Measurements from ENCODE around the gene NPPA.

The NPPA gene

DNA sequence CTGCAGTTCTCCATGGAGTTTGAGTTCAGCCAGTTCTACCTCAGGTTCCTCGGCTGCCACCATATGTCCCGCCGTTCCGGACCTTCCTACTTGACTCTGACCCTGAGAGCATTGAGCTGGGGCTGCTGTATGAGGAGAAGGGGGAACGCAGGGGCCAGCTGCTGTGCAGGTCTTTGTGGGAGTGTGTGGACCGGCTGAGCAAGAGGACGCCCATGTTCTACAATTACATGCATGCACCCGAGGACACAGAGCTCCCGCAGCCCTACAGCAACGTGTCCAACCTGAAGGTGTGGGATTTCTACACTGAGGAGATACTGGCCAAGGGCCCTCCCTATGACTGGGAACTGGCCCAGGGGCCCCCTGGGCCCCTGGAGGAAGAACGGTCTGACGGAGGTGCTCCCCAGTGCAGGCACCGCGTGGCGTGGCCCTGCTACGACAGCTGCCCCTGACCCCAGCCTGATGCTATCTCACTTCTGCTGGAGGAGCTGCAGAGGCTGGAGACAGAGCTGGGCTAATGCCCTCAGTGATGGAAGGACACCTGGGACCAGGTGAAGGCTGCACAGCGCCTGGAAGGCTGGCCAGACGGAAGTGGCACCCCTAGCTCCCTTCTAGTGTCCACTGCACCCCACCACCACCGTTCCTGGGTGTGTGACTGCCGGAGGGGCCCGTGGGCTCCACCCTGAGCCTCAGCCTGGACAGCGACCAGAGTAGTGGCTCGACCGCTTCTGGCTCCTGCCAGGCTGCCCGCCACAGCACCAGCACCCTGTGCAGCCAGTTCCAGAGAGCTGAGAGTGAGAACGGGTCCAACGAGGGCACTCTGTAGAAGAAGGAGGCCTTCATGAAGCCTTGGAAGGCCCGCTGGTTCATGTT, 32.0 kb upstream of the NPPA start:
- no peak overlapping the region for H3K27ac Mint-ChIP-seq
- H3K4me1 Mint-ChIP-seq: no peaks in the 10 kb centered on the region
- no peak overlapping the region for H3K4me3 Mint-ChIP-seq
- ATAC-seq: peak; percentile 31
- H3K36me3 Mint-ChIP-seq: no peaks in the 10 kb centered on the region
- no peaks in the 10 kb centered on the region for H3K9me3 Mint-ChIP-seq
- no peak for DNase-seq (ENCODE audit: low spot score in 2 of 2)

DNA sequence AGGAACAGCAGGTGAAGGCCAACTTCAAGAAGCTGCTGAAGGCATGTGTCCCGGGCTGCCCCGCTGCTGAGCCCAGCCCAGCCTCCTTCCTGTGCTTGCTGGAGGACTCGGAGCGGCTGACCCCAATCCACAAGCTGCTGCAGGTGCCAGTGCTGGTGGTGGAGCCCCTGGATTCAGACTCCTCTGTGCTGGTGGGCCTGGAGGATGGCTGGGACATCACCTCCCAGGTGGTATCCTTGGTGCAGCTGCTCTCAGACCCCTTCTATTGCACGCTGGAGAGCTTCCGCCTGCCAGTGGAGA, 31.3 kb upstream of the NPPA start:
- ATAC-seq (no peak), DNase-seq (ENCODE audit: low spot score in 2 of 2) (no peak)
- Mint-ChIP-seq H3K27ac (no peak overlapping the region), H3K9me3 (no peaks in the 10 kb centered on the region), H3K4me1 (no peaks in the 10 kb centered on the region), H3K4me3 (no peak overlapping the region), H3K36me3 (no peaks in the 10 kb centered on the region)

DNA sequence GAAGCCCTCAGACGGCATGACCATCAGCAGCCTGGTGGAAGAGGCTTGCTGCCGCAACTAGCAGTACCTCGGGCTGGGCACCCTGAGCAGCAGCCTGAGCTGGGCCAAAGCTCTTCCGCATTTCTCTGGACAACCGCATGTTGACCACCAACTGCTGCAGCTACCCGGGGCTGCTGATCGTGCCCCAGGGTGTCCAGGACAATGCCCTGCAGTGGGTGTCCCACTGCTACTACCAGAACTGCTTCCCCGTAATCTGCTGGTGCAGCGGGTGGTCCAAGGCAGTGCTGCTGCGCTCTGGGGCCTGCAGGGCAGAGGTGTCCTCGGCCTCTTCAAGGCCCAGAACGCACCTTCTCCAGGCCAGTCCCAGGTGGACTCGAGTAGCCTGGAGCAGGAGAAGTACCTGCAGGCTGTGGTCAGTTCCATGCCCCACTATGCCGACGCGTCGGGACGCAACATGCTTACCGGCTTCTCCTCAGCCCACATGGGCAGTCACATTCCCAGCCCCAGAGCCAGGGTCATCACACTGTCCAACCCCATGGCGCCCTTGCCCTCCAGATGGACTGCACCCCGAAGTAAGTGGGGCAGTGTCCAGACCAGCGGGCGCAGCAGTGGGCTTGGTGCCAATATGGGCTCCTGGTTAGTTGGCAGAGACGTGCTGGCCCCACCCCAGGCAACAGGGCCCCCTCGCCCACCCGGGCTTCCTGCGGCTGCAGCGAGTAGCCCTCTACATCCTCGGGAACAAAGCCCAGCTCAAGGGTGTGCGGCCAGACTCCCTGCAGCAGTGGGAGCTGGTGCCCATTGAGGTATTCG, 30.7 kb upstream of the NPPA start:
- H3K4me3 Mint-ChIP-seq: no peak overlapping the region
- H3K27ac Mint-ChIP-seq: no peak overlapping the region
- ATAC-seq (no peak), DNase-seq (ENCODE audit: low spot score in 2 of 2) (no peak)
- H3K4me1 Mint-ChIP-seq: no peaks in the 10 kb centered on the region
- H3K9me3 Mint-ChIP-seq: no peaks in the 10 kb centered on the region
- H3K36me3 Mint-ChIP-seq: no peaks in the 10 kb centered on the region

DNA sequence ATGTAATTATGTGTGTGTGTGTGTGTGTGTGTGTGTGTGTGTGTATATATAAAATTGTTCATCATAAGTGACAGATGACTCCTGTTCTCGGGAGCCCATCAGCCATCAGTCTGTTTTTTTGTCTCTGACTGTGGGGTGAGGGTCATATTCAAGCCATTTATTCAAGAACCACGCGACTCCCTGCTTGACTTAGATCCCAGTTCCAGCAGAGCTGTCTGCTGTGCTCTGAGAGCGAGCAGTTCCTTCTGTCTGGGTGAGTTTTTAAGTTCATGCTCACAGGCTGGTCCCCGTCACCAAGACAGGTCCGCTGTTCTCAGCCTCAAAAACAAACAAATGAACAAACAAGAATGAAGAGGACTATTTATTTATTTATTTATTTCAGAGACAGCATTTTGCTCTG, 29.5 kb upstream of the NPPA start:
- Mint-ChIP-seq H3K4me3 (no peak overlapping the region), H3K36me3 (no peaks in the 10 kb centered on the region), H3K27ac (no peak overlapping the region), H3K4me1 (no peaks in the 10 kb centered on the region), H3K9me3 (no peaks in the 10 kb centered on the region)
- no peak for ATAC-seq
- no peak for DNase-seq (ENCODE audit: low spot score in 2 of 2)

DNA sequence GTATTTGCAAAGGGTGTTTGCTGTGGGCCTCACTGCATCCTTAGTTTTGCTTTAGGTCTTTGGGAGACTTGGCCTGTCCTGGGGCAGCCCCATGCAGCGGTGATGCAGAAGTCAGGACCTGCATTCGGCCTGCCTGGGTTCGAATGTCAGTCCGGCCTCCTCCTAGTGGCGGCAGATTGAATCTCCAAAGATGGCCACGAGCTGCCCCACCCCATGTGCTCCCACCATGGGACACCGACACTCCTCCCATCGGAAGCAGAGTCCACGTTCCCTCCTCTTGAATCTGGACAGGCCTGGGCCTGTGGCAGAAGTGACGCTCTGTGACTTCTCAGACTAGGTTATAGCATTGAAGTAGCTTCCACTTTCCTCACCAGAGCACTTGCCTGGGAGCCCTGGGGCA, 27.5 kb upstream of the NPPA start:
- Mint-ChIP-seq H3K9me3 (no peaks in the 10 kb centered on the region), H3K4me1 (no peaks in the 10 kb centered on the region), H3K36me3 (no peaks in the 10 kb centered on the region), H3K4me3 (no peak overlapping the region), H3K27ac (no peak overlapping the region)
- ATAC-seq (no peak), DNase-seq (ENCODE audit: low spot score in 2 of 2) (no peak)

DNA sequence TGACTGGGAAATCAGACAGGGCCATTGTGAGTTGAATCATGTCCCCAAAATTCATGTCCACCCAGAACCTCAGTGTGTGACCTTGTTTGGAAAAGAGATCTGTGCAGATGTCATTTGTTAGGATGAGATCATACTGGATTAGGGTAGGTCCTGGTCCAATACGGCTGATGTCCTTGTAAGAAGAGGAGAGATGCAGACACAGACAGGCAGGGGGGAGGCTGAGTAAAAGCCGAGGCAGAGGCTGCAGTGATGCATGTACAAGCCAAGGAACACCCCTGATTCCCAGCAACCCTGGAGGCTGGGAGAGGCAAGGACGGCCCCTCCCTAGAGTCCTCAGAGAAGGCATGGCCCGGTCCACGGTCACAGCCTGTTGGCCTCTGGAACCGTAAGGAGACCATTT, 27.0 kb upstream of the NPPA start:
- Mint-ChIP-seq H3K9me3 (no peaks in the 10 kb centered on the region), H3K36me3 (no peaks in the 10 kb centered on the region), H3K27ac (no peak overlapping the region), H3K4me1 (no peaks in the 10 kb centered on the region), H3K4me3 (no peak overlapping the region)
- DNase-seq (ENCODE audit: low spot score in 2 of 2) (no peak), ATAC-seq (no peak)

DNA sequence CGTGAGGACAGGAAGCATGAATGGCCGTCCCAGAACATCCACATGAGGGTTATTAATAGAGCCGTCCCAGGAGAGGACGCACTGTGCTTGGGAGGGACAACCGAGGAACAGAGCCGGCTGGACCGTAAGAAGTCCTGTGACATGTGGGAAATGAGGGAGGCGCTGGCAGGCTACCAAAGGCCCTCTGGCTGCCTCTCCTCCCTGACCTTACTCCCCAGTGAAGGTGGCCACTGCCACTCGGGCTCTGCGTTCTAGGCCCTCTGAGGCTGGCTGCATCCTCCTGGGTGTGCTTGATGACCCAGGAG, 26.6 kb upstream of the NPPA start:
- ATAC-seq: no peak
- no peak overlapping the region for H3K27ac Mint-ChIP-seq
- H3K9me3 Mint-ChIP-seq: no peaks in the 10 kb centered on the region
- H3K4me1 Mint-ChIP-seq: no peaks in the 10 kb centered on the region
- H3K36me3 Mint-ChIP-seq: no peaks in the 10 kb centered on the region
- DNase-seq (ENCODE audit: low spot score in 2 of 2): no peak
- no peak overlapping the region for H3K4me3 Mint-ChIP-seq

DNA sequence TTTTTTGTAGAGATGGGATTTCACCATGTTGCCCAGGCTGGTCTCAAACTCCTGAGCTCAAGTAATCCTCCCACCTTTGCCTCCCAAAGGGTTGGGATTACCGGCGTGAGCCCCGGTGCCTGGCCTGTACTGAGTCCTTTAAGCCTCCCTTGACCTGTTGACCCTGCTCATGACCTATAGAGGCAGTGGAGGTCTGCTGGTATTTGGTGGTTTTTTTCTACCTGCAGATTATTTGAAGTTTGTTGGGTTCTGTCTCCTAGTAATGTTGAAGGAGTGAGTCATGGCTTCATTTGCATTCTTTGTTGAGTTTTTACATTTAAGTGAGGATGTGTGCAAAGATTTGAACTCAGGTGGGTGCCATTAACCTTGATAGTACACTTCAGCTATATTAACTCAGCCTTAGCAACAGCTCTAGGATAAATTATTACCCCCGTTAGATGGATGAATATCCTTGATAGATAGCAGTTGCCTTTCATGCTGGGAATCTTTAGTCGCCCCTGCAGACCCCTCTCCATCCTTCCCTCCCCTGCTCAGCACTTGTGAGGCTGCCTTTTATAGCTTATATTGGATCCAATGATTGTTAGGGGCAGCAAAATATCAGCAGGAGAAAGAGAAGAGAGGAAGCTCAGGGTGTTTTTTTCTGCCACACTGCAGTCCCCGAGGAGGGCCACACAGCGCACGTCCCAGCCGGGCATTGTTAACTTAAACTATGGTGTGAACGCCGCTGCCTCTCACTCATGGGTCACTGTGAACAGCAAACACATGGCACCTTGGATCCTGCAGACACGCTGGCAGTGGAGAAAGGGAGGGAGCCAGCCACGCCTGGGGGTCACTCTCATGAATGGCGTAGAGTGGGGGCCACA, 26.0 kb upstream of the NPPA start:
- Mint-ChIP-seq H3K4me1 (no peaks in the 10 kb centered on the region), H3K4me3 (no peak overlapping the region), H3K9me3 (no peaks in the 10 kb centered on the region), H3K36me3 (no peaks in the 10 kb centered on the region), H3K27ac (no peak overlapping the region)
- ATAC-seq (no peak), DNase-seq (ENCODE audit: low spot score in 2 of 2) (no peak)

DNA sequence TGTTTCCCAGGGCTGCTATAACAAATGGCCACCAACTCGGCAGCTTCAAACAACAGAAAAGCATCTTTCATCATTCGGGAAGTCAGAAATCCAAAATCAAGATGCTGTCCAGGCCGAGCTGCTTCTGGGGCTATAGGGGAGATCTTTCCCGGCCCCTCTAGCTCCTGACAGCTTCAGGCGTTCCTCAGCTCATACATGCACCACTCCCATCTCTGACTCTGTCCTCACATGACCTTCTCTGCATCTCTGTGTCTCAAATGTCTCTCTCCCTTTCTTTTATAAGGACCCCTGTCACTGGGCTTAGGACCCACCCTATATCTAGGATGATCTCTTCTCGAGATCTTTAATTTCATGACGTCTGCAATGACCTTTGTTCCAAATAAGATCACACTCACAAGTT, 25.0 kb upstream of the NPPA start:
- no peak overlapping the region for H3K27ac Mint-ChIP-seq
- no peak overlapping the region for H3K4me3 Mint-ChIP-seq
- H3K4me1 Mint-ChIP-seq: no peaks in the 10 kb centered on the region
- DNase-seq (ENCODE audit: low spot score in 2 of 2) (no peak), ATAC-seq (no peak)
- no peaks in the 10 kb centered on the region for H3K36me3 Mint-ChIP-seq
- H3K9me3 Mint-ChIP-seq: no peaks in the 10 kb centered on the region

DNA sequence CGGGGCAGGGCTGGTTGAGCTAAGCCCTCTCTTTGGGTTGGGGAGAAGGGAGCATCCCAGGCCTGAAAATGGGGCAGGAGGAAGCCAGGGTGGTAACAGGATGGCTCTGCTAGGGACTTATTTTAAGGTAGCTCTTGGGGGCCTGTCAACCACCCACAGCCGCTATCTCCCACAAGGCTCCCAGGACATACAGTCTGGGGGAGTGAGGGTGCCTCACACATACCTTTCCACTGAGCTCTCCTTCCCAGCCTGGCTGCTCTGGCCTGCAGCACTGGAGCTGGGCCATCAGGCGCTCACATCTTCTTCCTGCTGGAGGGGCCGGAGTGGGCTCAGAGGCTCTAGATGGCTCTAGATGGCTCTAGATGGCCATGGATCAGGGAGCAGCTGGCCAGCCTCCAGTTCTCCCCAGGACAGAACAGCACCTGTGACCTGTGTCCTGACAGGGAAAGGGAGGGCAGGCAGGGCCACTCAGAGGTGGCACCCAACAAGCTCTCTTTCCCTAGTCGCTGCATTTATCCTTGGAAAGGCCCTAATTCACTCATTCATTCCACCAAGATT, 22.1 kb upstream of the NPPA start:
- Mint-ChIP-seq H3K4me1 (no peaks in the 10 kb centered on the region), H3K9me3 (no peaks in the 10 kb centered on the region), H3K4me3 (no peak overlapping the region), H3K36me3 (no peaks in the 10 kb centered on the region), H3K27ac (no peak overlapping the region)
- ATAC-seq (no peak), DNase-seq (ENCODE audit: low spot score in 2 of 2) (no peak)

DNA sequence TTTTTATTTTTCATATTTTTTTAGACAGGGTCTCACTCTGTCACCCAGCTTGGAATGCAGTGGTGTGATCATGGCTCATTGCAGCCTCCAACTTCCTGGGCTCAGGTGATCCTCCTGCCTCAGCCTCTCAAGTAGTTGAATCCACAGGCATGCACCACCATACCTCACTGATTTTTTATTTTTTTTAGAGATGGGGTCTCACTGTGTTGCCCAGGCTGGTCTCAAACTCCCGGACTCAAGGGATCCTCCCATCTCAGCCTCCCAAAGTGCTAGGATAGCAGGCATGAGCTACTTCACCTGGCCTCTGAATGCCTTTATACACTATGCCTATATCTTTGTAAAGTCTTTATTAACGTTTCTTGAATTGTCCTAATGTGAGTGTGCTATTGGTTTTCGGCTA, 21.5 kb upstream of the NPPA start:
- DNase-seq (ENCODE audit: low spot score in 2 of 2): no peak
- H3K27ac Mint-ChIP-seq: no peak overlapping the region
- no peak for ATAC-seq
- no peaks in the 10 kb centered on the region for H3K36me3 Mint-ChIP-seq
- H3K4me3 Mint-ChIP-seq: no peak overlapping the region
- no peaks in the 10 kb centered on the region for H3K4me1 Mint-ChIP-seq
- no peaks in the 10 kb centered on the region for H3K9me3 Mint-ChIP-seq

DNA sequence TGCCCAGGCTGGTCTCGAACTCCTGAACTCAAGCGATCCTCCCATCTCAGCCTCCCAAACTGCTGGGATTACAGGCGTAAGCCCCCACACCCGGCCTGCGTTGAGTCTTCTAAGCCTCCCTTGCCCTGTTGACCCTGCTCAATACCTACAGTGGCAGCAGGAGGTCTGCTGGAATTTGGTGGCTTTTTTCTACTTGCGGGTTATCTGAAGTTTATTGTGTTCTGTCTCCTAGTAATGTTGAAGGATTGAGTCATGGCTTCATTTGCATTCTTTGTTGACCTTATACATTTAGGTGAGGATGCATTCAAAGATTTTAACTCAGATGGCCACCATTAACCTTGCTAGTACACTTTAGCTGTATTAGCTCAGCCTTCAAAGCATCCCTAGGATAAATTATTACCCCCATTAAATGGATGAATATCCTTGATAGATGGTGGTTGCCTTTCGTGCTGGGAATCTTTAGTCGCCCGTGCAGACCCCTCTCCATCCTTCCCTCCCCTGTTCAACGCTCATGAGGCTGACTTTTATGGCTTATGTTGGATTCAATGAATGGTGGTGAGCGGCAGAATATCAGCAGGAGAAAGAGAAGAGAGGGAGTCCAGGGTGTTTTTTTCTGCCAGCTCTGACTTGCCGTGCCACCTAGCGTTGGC, 20.9 kb upstream of the NPPA start:
- H3K27ac Mint-ChIP-seq: no peak overlapping the region
- no peak for ATAC-seq
- H3K36me3 Mint-ChIP-seq: no peaks in the 10 kb centered on the region
- no peaks in the 10 kb centered on the region for H3K4me1 Mint-ChIP-seq
- H3K4me3 Mint-ChIP-seq: no peak overlapping the region
- H3K9me3 Mint-ChIP-seq: no peaks in the 10 kb centered on the region
- DNase-seq (ENCODE audit: low spot score in 2 of 2): no peak

DNA sequence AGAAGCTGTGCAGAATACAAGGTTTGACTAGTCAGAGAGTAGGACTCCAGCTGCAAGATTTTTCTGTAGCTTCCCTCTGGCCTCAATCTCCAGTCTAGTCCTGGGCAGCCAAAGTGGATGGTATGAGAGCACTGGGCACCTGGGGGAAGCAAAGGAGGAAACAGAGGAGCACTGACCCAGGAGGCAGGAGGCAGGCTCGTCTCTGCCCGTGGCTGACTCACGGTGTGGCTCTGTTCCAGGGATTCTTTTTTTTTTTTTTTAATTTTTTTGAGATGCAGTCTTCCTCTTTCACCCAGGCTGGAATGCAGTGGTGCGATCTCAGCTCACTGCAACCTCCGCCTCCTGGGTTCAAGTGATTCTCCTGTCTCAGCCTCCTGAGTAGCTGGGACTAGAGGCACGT, 15.3 kb upstream of the NPPA start:
- Mint-ChIP-seq H3K36me3 (no peaks in the 10 kb centered on the region), H3K9me3 (no peaks in the 10 kb centered on the region), H3K4me1 (no peaks in the 10 kb centered on the region), H3K27ac (no peak overlapping the region), H3K4me3 (no peak overlapping the region)
- DNase-seq (ENCODE audit: low spot score in 2 of 2) (no peak), ATAC-seq (no peak)

DNA sequence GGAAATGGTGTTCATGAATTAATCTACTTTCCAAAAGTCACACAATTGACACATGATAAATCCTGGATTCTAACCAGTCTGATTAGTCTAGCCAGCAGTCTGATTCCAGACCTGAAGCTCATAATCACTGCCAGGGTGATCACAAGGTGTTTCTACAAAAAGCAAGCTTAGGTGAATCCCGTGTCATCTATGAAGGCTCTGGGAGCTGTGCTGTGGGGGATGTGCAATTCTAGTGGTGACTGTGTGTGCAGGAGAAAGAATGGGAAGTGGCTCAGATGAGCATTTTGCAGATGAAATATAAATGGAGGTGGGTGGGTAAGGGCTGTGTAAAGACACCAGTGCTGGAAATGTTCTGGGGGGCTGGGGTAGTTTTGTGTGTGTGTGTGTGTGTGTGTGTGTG, 13.0 kb upstream of the NPPA start:
- H3K4me1 Mint-ChIP-seq: no peaks in the 10 kb centered on the region
- no peak for DNase-seq (ENCODE audit: low spot score in 2 of 2)
- ATAC-seq: no peak
- no peak overlapping the region for H3K4me3 Mint-ChIP-seq
- H3K9me3 Mint-ChIP-seq: no peaks in the 10 kb centered on the region
- no peaks in the 10 kb centered on the region for H3K36me3 Mint-ChIP-seq
- no peak overlapping the region for H3K27ac Mint-ChIP-seq

DNA sequence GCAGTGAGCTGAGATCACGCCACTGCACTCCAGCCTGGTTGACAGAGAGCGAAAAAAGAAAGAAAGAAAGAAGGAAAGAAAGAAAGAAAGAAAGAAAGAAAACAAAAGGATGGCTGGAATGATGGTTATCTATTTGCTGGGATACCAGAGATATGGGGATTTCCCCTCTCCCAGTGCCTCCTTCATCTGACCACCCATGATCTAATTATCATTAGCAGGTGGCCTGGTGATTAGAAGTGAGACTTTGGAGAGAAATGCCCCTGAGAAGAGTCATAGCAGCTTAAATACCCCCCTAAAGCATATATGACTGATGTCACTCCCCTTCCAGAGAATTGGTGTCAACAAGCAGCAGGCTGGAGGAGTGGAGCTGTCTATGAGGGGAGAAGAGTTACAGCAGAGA, 12.5 kb upstream of the NPPA start:
- Mint-ChIP-seq H3K4me3 (no peak overlapping the region), H3K27ac (no peak overlapping the region), H3K9me3 (no peaks in the 10 kb centered on the region), H3K36me3 (no peaks in the 10 kb centered on the region), H3K4me1 (no peaks in the 10 kb centered on the region)
- ATAC-seq (no peak), DNase-seq (ENCODE audit: low spot score in 2 of 2) (no peak)

All from stimulated activated effector memory CD8-positive, alpha-beta T cell treated with anti-CD3 and anti-CD28 coated beads, Interleukin-12 subunit alpha, Interleukin-12 subunit beta, amount 100 ng/mL, for 72 hours (primary cell).